ENCODE results near the gene RUNX1.
A peak's percentile ranks its signal among the peaks of the same experiment; 100 is the strongest.

The RUNX1 gene

DNA sequence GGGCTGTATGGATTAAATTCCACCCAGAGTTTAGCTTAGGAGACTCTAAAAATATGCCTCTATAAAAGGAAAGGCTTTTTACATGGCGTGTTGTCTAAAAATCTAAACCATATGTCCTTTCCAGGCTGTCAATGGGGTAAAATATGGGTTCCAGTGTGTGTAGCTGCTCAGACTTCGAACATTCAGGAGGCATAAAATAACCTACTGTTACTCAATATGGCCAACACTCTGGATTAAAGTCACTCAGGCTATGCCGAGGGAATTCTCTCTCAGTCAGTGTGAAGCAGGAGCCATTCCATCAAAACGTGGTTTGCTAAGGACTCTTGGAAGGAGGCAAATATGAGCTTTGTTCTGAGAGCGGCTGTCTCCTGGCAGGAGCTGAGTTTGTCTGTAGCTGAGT, 135.3 kb downstream of the RUNX1 start:
- no peak for DNase-seq

- no peak for DNase-seq
Measured at GRCh38 chr21:34912022-34912945, 136.8 kb downstream of the RUNX1 start.

DNA sequence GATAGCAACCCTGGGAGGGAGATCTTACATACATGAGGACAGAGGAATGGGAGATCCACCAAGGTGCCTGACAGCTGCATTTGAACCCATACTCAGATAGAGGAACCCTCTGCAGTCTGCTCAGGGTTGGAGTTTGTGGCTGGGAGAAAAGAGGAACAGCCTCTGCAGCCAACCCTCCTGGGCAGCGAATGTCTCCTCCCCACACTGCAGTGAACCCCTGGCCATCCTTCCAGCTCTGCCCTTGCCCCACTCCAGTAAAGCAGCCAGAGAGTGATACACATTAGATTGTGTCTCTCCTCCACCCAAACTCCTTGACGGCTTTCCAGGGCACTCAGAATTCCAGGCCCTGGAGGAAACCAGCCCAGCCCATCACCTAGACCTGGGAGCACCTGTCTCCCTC, 137.7 kb downstream of the RUNX1 start:
- no peak for DNase-seq

- DNase-seq, result peak; percentile 28
Measured at GRCh38 chr21:34910396-34910795, 138.7 kb downstream of the RUNX1 start.

- DNase-seq, result no peak
Measured at GRCh38 chr21:34909492-34910292, 139.4 kb downstream of the RUNX1 start.

DNA sequence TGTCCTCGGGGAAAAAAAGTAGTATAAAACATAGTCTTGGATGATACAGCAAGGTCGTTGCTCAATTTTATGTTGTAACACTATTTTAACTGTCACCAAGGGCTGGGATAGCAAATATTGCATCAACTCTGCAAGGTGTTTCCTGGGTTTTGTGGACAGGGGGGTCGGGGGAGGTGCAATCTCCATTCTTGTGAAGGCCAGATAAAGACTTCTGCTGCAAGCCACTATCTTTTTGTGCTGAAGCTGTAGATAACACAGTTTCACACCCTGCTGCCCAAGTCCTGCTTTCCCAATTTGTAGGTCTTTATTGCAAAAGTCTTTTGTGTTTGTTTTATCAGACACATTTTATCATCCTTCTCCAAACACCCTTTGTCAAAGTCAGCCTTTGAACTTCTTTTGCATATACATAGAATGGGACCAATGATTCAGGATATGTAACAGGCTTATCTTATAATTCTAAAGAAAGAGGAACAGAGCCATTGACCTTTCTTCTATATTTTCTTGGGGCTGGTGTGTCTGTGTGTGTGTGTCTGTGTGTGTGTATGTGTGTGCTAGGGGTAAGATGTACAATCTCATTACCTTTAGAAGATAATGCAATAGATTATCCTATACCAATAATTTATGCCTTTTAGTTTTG, 140.6 kb downstream of the RUNX1 start:
- DNase-seq, result no peak

GRCh38 chr21:34907461-34908418, 141.4 kb downstream of the RUNX1 start:
- no peak for DNase-seq

DNA sequence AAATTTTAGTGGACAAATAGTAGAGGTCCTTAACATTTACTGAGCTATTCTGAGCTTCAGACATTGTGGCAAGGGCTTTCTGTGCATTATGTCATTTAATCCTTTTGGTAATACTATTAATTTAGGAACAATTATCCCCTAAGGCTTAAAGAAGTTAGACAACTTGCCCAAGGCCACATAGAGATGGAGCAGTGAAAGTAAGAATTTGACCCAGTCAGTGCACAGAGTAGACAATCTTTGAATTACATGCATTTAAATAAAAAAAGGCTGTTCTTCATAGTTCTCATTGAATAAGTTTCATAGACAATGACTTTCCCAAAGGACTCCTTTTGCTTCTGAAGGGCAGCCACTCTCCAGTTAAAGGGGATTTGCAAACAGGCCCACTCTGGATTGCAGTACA, 142.7 kb downstream of the RUNX1 start:
- no peak for DNase-seq

- DNase-seq, result no peak
Measured at GRCh38 chr21:34905218-34905537, 143.9 kb downstream of the RUNX1 start.

DNA sequence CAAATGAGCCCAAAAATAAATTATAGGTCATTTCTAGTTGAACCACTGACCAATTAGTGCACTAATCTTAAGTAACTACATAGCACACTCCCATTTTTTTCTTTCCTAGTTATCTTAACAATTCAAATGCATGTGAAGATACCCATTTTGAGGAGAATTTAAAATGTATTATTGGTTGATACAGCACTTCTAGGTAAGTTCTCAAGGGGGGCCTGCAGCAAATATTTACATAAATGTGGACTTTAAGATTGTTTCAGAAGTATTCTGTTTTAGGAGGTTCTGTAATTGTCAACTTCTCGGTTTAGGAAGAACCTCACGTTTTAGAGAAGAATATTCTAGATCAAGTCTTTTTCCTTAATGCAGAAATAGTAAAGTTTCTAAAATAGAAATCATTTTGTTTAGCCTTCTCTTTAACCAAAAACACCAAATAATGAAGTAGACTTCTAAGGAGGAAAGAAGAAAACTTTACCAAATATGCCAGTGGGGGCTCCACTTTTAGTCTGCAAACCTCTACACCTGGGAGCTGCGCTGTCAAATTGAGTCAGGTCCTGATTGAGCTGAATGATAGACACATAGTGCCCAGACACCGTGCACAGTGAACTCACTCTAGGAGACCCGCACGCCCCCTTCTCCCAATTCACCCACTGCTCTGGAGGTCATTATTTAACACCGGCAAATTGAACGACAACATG, 144.4 kb downstream of the RUNX1 start:
- DNase-seq, result no peak

GRCh38 chr21:34900376-34900775, 148.7 kb downstream of the RUNX1 start:
- DNase-seq, result no peak

- DNase-seq, result no peak
Measured at GRCh38 chr21:34899760-34900159, 149.3 kb downstream of the RUNX1 start.

DNA sequence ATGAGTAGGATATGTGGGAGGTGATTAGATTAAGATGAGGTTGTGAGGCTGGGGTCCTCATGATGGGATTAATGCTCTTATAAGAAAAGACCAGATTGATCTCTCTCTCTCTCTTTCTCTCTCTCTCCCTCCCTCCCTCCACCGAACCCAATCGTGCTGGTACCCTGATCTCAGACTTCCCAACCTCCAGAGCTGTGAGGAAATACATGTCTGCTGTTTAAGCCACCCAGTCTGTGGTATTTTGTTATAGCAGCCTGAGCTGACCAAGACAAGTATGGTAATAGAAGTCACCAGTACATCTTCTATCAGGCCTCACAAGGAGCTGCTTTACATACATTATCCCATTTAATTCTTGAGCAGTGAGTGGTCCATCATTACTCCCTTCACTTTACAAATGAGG, 149.8 kb downstream of the RUNX1 start:
- DNase-seq, result no peak

DNA sequence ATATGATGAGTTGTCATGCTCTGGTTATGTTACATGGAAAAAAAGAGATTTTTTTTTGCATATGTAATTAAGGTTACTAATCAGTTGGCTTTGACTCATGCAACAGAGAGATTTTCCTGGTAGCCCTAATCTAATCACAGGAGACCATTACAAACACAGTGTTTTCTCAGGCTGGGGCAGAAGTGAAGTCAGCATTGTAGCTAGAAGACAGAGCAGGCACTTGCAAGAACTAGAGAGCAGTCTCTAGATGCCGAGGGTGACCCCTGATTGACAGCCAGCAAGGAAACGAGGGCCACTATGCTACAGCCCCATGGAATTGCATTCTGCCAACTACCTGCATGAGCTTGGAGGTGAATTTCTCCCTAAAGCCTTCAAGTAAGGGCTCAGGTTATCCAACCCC, 151.3 kb downstream of the RUNX1 start:
- DNase-seq, result no peak

DNA sequence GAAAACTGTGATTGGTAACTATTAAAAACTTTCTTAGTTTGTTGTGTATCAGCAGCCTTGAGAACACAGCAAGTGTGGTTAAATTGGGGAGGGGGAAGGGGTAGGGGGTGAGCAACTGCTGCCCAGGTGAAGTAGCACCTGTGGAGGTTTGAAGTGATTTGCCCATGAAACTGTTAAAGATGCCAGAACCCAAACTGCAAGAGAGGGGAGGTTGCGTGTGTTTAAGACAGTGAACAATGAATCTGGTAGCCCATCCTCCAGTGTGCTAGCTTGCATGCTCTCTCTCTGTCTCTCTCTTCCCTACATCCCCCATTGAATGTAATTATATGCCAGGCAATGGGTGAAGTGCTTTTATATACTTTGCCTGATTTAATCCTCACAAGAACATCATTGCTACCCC, 154.7 kb downstream of the RUNX1 start:
- no peak for DNase-seq

GRCh38 chr21:34892209-34892608, 156.9 kb downstream of the RUNX1 start:
- DNase-seq, result no peak

- DNase-seq, result no peak
Measured at GRCh38 chr21:34891613-34891943, 157.5 kb downstream of the RUNX1 start.

- DNase-seq, result no peak
Measured at GRCh38 chr21:34890724-34891612, 158.1 kb downstream of the RUNX1 start.

- DNase-seq, result no peak
Measured at GRCh38 chr21:34890470-34890723, 158.7 kb downstream of the RUNX1 start.

GRCh38 chr21:34889676-34890469, 159.2 kb downstream of the RUNX1 start:
- DNase-seq, result peak; percentile 47

DNA sequence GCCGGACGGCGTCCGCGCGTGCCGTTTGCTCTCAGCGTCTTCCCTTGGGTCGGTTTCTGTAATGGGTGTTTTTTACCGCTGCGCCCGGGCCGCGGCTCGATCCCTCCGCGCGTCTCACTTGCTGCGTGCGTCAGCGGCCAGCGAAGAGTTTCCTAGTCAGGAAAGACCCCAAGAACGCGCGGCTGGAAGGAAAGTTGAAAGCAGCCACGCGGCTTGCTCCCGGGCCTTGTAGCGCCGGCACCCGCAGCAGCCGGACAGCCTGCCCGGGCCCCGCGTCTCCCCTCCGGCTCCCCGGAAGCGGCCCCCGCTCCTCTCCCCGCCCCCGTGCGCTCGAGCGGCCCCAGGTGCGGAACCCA, 159.8 kb downstream of the RUNX1 start:
- DNase-seq, result peak; percentile 23
